ENCODE results near the gene TLE5.
A peak's percentile ranks its signal among the peaks of the same experiment; 100 is the strongest.

TLE5 gene

GRCh38 chr19:3079578-3079977, 17.3 kb upstream of the TLE5 start:
- Histone ChIP-seq H3K27ac (replicated peaks) (no peak overlapping the region), H3K27me3 (ENCODE audit: insufficient read depth, poor library complexity, severe bottlenecking) (peaks cover 2% of the 10 kb centered on the region), H3K4me3 (replicated peaks; ENCODE audit: insufficient read depth, low read length) (no peak overlapping the region)
- no peak for DNase-seq (ENCODE audit: low read depth in 1 of 2, low spot score in 1 of 2)
- TF ChIP-seq SPI1 (IDR thresholded peaks at IDR 0.05; ENCODE audit: borderline replicate concordance, low read depth), result no peak
- no peak for TF ChIP-seq REST (IDR thresholded peaks at IDR 0.05; ENCODE audit: insufficient replicate concordance, low read depth)
- no peak for TF ChIP-seq CTCF (IDR thresholded peaks at IDR 0.05; ENCODE audit: insufficient read depth, low read length)
- no peak for TF ChIP-seq GABPA (IDR thresholded peaks at IDR 0.05; ENCODE audit: low read depth)
- TF ChIP-seq POLR2AphosphoS5 (IDR thresholded peaks at IDR 0.05; ENCODE audit: low read depth), result no peak

GRCh38 chr19:3075605-3076431, 13.5 kb upstream of the TLE5 start:
- no peak overlapping the region for H3K27ac ChIP-seq (replicated peaks)
- TF ChIP-seq CTCF (IDR thresholded peaks at IDR 0.05; ENCODE audit: insufficient read depth, low read length) (peak; percentile 70), REST (IDR thresholded peaks at IDR 0.05; ENCODE audit: insufficient replicate concordance, low read depth) (no peak), SPI1 (IDR thresholded peaks at IDR 0.05; ENCODE audit: borderline replicate concordance, low read depth) (no peak), POLR2AphosphoS5 (IDR thresholded peaks at IDR 0.05; ENCODE audit: low read depth) (no peak), GABPA (IDR thresholded peaks at IDR 0.05; ENCODE audit: low read depth) (no peak)
- H3K4me3 ChIP-seq (replicated peaks; ENCODE audit: insufficient read depth, low read length), result no peak overlapping the region
- DNase-seq (ENCODE audit: low read depth in 1 of 2, low spot score in 1 of 2), result peak in 1 of 2 experiments; percentile 21
- H3K27me3 ChIP-seq (ENCODE audit: insufficient read depth, poor library complexity, severe bottlenecking), result peaks cover 2% of the 10 kb centered on the region

- Histone ChIP-seq H3K27ac (replicated peaks) (no peak overlapping the region), H3K27me3 (ENCODE audit: insufficient read depth, poor library complexity, severe bottlenecking) (peaks cover 2% of the 10 kb centered on the region), H3K4me3 (replicated peaks; ENCODE audit: insufficient read depth, low read length) (no peak overlapping the region)
- DNase-seq (ENCODE audit: low read depth in 1 of 2, low spot score in 1 of 2), result no peak
- TF ChIP-seq REST (IDR thresholded peaks at IDR 0.05; ENCODE audit: insufficient replicate concordance, low read depth), result no peak
- TF ChIP-seq SPI1 (IDR thresholded peaks at IDR 0.05; ENCODE audit: borderline replicate concordance, low read depth), result no peak
- TF ChIP-seq POLR2AphosphoS5 (IDR thresholded peaks at IDR 0.05; ENCODE audit: low read depth), result no peak
- no peak for TF ChIP-seq GABPA (IDR thresholded peaks at IDR 0.05; ENCODE audit: low read depth)
- no peak for TF ChIP-seq CTCF (IDR thresholded peaks at IDR 0.05; ENCODE audit: insufficient read depth, low read length)
Measured at GRCh38 chr19:3073931-3074595, 11.8 kb upstream of the TLE5 start.
